HG02798 (cell line): ENCODE results near the gene TTC12.

Source experiments
- ATAC-seq: cut with Tn5 transposase; IDR thresholded peaks from one replicate; pipeline ENCODE4 v1.9.1; 2021; ENCODE audit warnings: mild to moderate bottlenecking; ENCODE audit not compliant: unreplicated experiment, poor library complexity

Gene TTC12

GRCh38 chr11:113365895-113366294, 51.5 kb downstream of the TTC12 start:
- ATAC-seq, result no peak

- no peak for ATAC-seq
Observed at GRCh38 chr11:113369411-113369810, 55.0 kb downstream of the TTC12 start.

GRCh38 chr11:113370634-113371033, 56.3 kb downstream of the TTC12 start:
- ATAC-seq, result no peak

- no peak for ATAC-seq
Observed at GRCh38 chr11:113372309-113372708, 57.9 kb downstream of the TTC12 start.

- ATAC-seq, result no peak
Observed at GRCh38 chr11:113373306-113373705, 58.9 kb downstream of the TTC12 start.

- ATAC-seq, result no peak
Observed at GRCh38 chr11:113373981-113374560, 59.7 kb downstream of the TTC12 start.

GRCh38 chr11:113375402-113375801, 61.0 kb downstream of the TTC12 start:
- ATAC-seq, result no peak

GRCh38 chr11:113376156-113376555, 61.8 kb downstream of the TTC12 start:
- ATAC-seq, result peak; percentile 81

GRCh38 chr11:113377681-113378412, 63.5 kb downstream of the TTC12 start:
- ATAC-seq, result no peak

GRCh38 chr11:113378692-113379091, 64.3 kb downstream of the TTC12 start:
- ATAC-seq, result no peak

- no peak for ATAC-seq
Observed at GRCh38 chr11:113382121-113382520, 67.7 kb downstream of the TTC12 start.

- ATAC-seq, result no peak
Observed at GRCh38 chr11:113384551-113384950, 70.2 kb downstream of the TTC12 start.

GRCh38 chr11:113385749-113386148, 71.4 kb downstream of the TTC12 start:
- ATAC-seq, result no peak

- no peak for ATAC-seq
Observed at GRCh38 chr11:113386866-113387265, 72.5 kb downstream of the TTC12 start.

- ATAC-seq, result no peak
Observed at GRCh38 chr11:113387605-113388211, 73.3 kb downstream of the TTC12 start, which contains the start of gene ANKK1. Gene ANKK1 (plus strand): TSS chr11:113387779. CDS start chr11:113387885, 106 bp downstream.

- ATAC-seq, result no peak
Observed at GRCh38 chr11:113389272-113389671, 74.9 kb downstream of the TTC12 start.

GRCh38 chr11:113392236-113392921, 78.0 kb downstream of the TTC12 start:
- ATAC-seq, result no peak

- ATAC-seq, result no peak
Observed at GRCh38 chr11:113393501-113393985, 79.2 kb downstream of the TTC12 start.

- ATAC-seq, result no peak
Observed at GRCh38 chr11:113394919-113395318, 80.5 kb downstream of the TTC12 start.

- ATAC-seq, result no peak
Observed at GRCh38 chr11:113395782-113396336, 81.5 kb downstream of the TTC12 start.

GRCh38 chr11:113396690-113397089, 82.3 kb downstream of the TTC12 start:
- ATAC-seq, result no peak
